ENCODE results near the gene CD70. TPM values are rescaled to one million over a fixed set of nuclear protein-coding genes. Genes with fewer than 3 reads are reported as not detected.

CD70 gene
- total and polyA plus RNA-seq, 2 donors (not counting 1 experiment from before 2014, with no cell fraction given), result not detected

DNA sequence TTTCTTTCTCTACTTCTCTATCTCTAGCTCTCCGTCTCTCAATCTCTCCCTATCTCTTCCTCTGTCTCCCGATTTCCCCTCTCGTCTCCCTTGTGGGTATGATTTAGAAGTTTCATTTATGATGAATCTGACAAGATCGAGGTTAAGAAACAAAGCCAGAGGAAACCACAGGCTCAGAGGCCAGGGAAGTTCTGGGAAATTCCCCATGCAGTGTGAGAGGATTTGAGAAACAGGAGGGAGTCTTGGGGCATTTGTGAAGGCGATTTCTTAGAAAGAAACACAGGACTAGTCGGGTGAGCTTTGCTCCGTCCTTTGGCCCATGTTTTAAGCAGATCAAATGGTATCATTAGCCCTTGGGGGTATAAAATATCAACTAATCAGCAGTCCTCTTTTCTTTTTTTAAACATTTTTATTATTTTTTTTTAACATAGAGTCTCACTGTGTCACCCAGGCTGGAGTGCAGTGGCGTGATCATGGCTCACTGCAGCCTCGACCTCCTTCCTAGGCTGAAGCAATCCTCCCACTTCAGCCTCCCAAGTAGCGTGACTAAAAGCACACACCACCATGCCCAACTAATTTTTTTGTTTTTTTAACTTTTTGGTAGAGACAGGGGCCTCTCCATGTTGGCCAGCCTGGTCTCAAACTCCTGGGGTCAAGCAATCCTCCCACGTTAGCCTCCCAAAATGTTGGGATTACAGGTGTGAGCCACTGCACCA, 34.3 kb downstream of the CD70 start:
- Histone ChIP-seq H3K4me2 (ENCODE audit: extremely low read depth, insufficient read depth, low read length) (no peak overlapping the region), H3K4me1 (ENCODE audit: control insufficient read depth, extremely low read depth, insufficient read depth, low read length) (no peaks in the 10 kb centered on the region), H3K27ac (ENCODE audit: insufficient read depth, low read length) (no peak overlapping the region), H3K79me2 (ENCODE audit: control insufficient read depth, insufficient read depth, low read length) (no peaks in the 10 kb centered on the region), H3K9ac (ENCODE audit: insufficient read depth, low read length) (no peak overlapping the region), H3K4me3 (replicated peaks in 1 of 4; ENCODE audit: control extremely low read depth in 1 of 4, insufficient read depth in 1 of 4, low read depth in 3 of 4, low read length in 4 of 4) (no peak overlapping the region), H3K9me3 (ENCODE audit: control insufficient read depth, insufficient read depth, low read depth, low read length) (no peaks in the 10 kb centered on the region), H3K36me3 (ENCODE audit: control insufficient read depth, insufficient read depth, low read length) (no peaks in the 10 kb centered on the region), H4K20me1 (ENCODE audit: control insufficient read depth, extremely low read depth, insufficient read depth, low read length) (no peaks in the 10 kb centered on the region), H3K27me3 (ENCODE audit: control insufficient read depth, insufficient read depth, low read length) (no peaks in the 10 kb centered on the region), H2AFZ (ENCODE audit: low read length) (no peak overlapping the region)
- TF ChIP-seq, protein P1, sequence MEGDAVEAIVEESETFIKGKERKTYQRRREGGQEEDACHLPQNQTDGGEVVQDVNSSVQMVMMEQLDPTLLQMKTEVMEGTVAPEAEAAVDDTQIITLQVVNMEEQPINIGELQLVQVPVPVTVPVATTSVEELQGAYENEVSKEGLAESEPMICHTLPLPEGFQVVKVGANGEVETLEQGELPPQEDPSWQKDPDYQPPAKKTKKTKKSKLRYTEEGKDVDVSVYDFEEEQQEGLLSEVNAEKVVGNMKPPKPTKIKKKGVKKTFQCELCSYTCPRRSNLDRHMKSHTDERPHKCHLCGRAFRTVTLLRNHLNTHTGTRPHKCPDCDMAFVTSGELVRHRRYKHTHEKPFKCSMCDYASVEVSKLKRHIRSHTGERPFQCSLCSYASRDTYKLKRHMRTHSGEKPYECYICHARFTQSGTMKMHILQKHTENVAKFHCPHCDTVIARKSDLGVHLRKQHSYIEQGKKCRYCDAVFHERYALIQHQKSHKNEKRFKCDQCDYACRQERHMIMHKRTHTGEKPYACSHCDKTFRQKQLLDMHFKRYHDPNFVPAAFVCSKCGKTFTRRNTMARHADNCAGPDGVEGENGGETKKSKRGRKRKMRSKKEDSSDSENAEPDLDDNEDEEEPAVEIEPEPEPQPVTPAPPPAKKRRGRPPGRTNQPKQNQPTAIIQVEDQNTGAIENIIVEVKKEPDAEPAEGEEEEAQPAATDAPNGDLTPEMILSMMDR (conservative IDR thresholded peaks at IDR 0.05 in 1 of 2, IDR thresholded peaks at IDR 0.05 in 1 of 2; ENCODE audit: low read depth in 1 of 2, low read length in 2 of 2), result no peak
- TF ChIP-seq EZH2 (IDR thresholded peaks at IDR 0.05; ENCODE audit: low read length, missing control alignments), result no peak
- DNase-seq (ENCODE audit: low read depth in 2 of 2), result peak in 1 of 2 donors; percentile 65

DNA sequence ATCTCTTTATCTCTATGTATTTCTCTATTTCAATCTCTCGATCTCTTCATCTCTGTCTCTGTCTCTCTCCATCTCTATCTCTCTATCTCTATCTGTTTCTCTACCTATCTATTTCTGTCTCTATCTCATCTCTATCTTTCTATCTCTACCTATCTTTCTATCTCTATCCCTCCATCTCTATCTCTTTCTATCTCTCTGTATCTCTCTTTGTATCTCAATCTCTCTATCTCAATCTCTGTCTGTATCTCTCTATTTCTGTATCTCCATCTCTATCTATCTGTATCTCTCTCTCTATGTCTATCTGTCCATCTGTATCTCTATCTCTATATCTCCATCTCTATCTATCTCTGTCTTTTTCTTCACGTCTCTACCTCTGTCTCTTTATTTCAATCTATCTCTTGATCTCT, 34.9 kb downstream of the CD70 start:
- H2AFZ ChIP-seq (ENCODE audit: low read length), result no peak overlapping the region
- no peaks in the 10 kb centered on the region for H3K27me3 ChIP-seq (ENCODE audit: control insufficient read depth, insufficient read depth, low read length)
- DNase-seq (ENCODE audit: low read depth in 2 of 2), result no peak
- H3K9ac ChIP-seq (ENCODE audit: insufficient read depth, low read length), result no peak overlapping the region
- no peak overlapping the region for H3K4me2 ChIP-seq (ENCODE audit: extremely low read depth, insufficient read depth, low read length)
- no peaks in the 10 kb centered on the region for H3K9me3 ChIP-seq (ENCODE audit: control insufficient read depth, insufficient read depth, low read depth, low read length)
- no peak overlapping the region for H3K27ac ChIP-seq (ENCODE audit: insufficient read depth, low read length)
- H3K36me3 ChIP-seq (ENCODE audit: control insufficient read depth, insufficient read depth, low read length), result no peaks in the 10 kb centered on the region
- H3K4me1 ChIP-seq (ENCODE audit: control insufficient read depth, extremely low read depth, insufficient read depth, low read length), result no peaks in the 10 kb centered on the region
- TF ChIP-seq EZH2 (IDR thresholded peaks at IDR 0.05; ENCODE audit: low read length, missing control alignments), result no peak
- TF ChIP-seq, protein P1 (conservative IDR thresholded peaks at IDR 0.05 in 1 of 2, IDR thresholded peaks at IDR 0.05 in 1 of 2; ENCODE audit: low read depth in 1 of 2, low read length in 2 of 2), result no peak
- no peaks in the 10 kb centered on the region for H3K79me2 ChIP-seq (ENCODE audit: control insufficient read depth, insufficient read depth, low read length)
- H3K4me3 ChIP-seq (replicated peaks in 1 of 4; ENCODE audit: control extremely low read depth in 1 of 4, insufficient read depth in 1 of 4, low read depth in 3 of 4, low read length in 4 of 4), result no peak overlapping the region
- no peaks in the 10 kb centered on the region for H4K20me1 ChIP-seq (ENCODE audit: control insufficient read depth, extremely low read depth, insufficient read depth, low read length)

DNA sequence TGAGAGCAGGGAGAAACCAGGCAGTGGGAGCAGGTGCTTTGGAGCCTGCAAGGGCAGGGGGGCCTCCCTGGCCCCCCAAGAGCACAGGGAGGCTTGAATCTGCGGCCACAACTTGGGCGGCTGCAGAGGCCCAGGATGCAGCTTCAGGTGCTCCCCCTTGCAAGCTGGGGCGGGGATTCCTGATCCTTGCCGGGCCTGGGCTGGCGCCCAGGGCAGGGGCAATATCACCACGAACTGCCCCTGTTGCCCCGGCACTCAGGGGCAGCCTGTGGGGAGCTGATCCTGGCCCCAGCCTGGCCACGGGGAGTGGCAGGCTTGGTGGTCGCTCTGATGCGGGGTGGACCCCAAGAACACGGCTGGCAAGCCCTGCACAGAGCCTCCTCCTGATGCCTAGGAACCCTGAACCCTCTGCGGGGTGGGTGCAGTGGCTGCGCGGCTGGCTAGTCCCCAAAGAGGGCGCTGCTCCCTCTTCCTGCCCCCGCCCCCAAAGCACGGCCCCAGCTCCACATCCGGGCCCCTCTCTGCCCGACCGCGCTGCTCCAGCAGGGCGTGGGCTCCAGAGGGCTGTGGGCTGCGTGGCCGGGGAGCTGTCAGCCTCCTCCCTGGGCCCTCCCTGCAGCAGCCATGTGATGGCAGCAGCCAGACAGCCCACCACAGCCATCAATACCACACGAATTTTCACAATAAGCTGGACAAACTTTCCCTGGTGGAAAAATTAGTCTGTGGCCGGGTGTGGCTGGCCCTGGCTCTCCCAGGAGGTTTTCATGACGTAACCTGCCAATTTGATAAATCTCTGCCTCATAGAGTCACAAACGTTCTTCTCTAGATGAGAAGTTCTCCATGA, 39.1 kb downstream of the CD70 start:
- Histone ChIP-seq H3K27ac (ENCODE audit: insufficient read depth, low read length) (no peak overlapping the region), H2AFZ (ENCODE audit: low read length) (no peak overlapping the region)
- DNase-seq (ENCODE audit: low read depth in 2 of 2), result peak in 1 of 2 donors; percentile 70

More for the DNA sequence above, 39.1 kb downstream of the CD70 start:
- no peaks in the 10 kb centered on the region for H4K20me1 ChIP-seq (ENCODE audit: control insufficient read depth, extremely low read depth, insufficient read depth, low read length)
- no peaks in the 10 kb centered on the region for H3K36me3 ChIP-seq (ENCODE audit: control insufficient read depth, insufficient read depth, low read length)
- H3K27me3 ChIP-seq (ENCODE audit: control insufficient read depth, insufficient read depth, low read length), result no peaks in the 10 kb centered on the region
- no peak overlapping the region for H3K9ac ChIP-seq (ENCODE audit: insufficient read depth, low read length)
- no peak for TF ChIP-seq EZH2 (IDR thresholded peaks at IDR 0.05; ENCODE audit: low read length, missing control alignments)
- TF ChIP-seq, protein P1 (conservative IDR thresholded peaks at IDR 0.05 in 1 of 2, IDR thresholded peaks at IDR 0.05 in 1 of 2; ENCODE audit: low read depth in 1 of 2, low read length in 2 of 2), result no peak
- no peak overlapping the region for H3K4me3 ChIP-seq (replicated peaks in 1 of 4; ENCODE audit: control extremely low read depth in 1 of 4, insufficient read depth in 1 of 4, low read depth in 3 of 4, low read length in 4 of 4)
- H3K79me2 ChIP-seq (ENCODE audit: control insufficient read depth, insufficient read depth, low read length), result no peaks in the 10 kb centered on the region
- H3K4me2 ChIP-seq (ENCODE audit: extremely low read depth, insufficient read depth, low read length), result no peak overlapping the region
- no peaks in the 10 kb centered on the region for H3K9me3 ChIP-seq (ENCODE audit: control insufficient read depth, insufficient read depth, low read depth, low read length)
- H3K4me1 ChIP-seq (ENCODE audit: control insufficient read depth, extremely low read depth, insufficient read depth, low read length), result no peaks in the 10 kb centered on the region

Data from fibroblast of lung (primary cell).